Measurements from ENCODE around the gene ABCC5. TPM values are rescaled to one million over a fixed set of nuclear protein-coding genes. Genes with fewer than 3 reads are reported as not detected.

ABCC5 gene
- 10 to 100 TPM in 3 of 4 donors, 1 to 10 TPM in 1; 9.2 to 64.6 (median 13.0) TPM for polyA plus RNA-seq
- long read RNA-seq, donor 1, result 0 reads
- long read RNA-seq, donor 2, result 0 reads
- long read RNA-seq, donor 3, full-length matches to known transcripts, result 1 of 1 reads
- long read RNA-seq, donor 3, partial matches to known transcripts, result 0 of 1 reads
- long read RNA-seq, donor 3, other reads (novel, unspliced or antisense), result 0 of 1 reads
- long read RNA-seq, donor 4, result 0 reads
- long read RNA-seq, donor 5, result 0 reads
- long read RNA-seq, donor 6, result 0 reads
- long read RNA-seq, donor 7, result 0 reads
- long read RNA-seq, donor 8, result 0 reads
- long read RNA-seq, donor 9, full-length matches to known transcripts, result 1 of 1 reads
- long read RNA-seq, donor 9, partial matches to known transcripts, result 0 of 1 reads
- long read RNA-seq, donor 9, other reads (novel, unspliced or antisense), result 0 of 1 reads
- long read RNA-seq, donor 10, full-length matches to known transcripts, result 5 of 5 reads
- long read RNA-seq, donor 10, partial matches to known transcripts, result 0 of 5 reads
- long read RNA-seq, donor 10, other reads (novel, unspliced or antisense), result 0 of 5 reads

DNA sequence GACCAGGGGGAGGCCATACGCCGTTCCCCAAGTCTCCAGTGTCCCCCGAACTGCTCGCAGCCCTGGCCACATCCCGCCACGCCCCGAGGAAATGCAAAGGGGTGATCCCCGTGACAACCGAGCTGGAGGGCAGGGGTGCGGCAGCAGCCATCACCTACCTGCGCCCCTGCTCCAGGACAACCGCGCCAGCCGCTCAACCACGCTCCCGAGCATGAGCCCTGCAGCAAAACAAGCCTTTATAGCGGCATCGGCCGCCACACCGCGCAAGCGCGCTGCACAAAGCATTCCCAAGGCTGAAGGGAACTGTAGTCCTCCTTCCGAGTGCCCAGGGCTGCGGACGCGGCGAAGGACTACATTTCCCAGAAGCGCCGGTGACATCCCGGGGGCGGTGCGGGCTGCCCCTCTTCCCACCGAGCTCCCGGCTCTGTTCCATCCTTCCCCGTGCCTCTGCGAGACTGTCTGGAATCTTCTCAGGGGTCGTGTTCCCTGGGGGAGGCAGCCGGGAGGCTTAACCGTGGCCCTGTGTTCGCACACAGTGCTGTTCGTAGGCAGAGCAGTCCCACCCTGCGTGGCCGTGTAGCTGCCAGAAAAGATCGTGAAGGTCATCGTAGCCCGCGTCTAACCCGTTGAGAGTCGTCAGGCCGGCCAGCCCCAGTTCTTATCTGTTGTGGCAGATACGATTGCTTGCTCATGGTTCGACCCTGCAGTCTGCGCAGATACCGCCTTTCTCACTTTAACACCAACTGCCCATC is at the start of gene ABCC5:
TSS of gene ABCC5 (minus strand) at position 213 of the 752 bp plus-strand sequence. CDS start 3,492 bp downstream, outside the sequence.
- Histone ChIP-seq H3K27ac (ENCODE audit: low read depth in 1 of 3, low read length in 2 of 3) (peak within 1 kb of the TSS in 2 of 3 donors; percentile 73 to 81), H3K36me3 (ENCODE audit: control insufficient read depth in 3 of 3, insufficient read depth in 2 of 3, low read depth in 1 of 3, low read length in 3 of 3) (peaks cover 0 to 3% (median 0%) of the 10 kb centered on the region in 3 donors), H3K4me1 (ENCODE audit: control insufficient read depth in 3 of 3, insufficient read depth in 2 of 3, low read depth in 1 of 3, low read length in 2 of 3) (no peaks in the 10 kb centered on the region), H3K27me3 (ENCODE audit: control insufficient read depth in 3 of 3, insufficient read depth in 3 of 3, low read length in 3 of 3) (peaks cover 0 to 3% (median 0%) of the 10 kb centered on the region in 3 donors), H3K4me3 (ENCODE audit: low read depth in 1 of 3, low read length in 3 of 3) (peak within 1 kb of the TSS; percentile 59 to 100 (median 65)), H3K9me3 (ENCODE audit: control insufficient read depth in 2 of 2, insufficient read depth in 1 of 2, low read depth in 1 of 2, low read length in 1 of 2) (no peaks in the 10 kb centered on the region)
- 0 to 1% (median 1%) methylated on average over 54 to 55 of the region's 55 CpGs for WGBS, 3 donors
- FAIRE-seq (no peak), DNase-seq (peak; percentile 94 to 95)

DNA sequence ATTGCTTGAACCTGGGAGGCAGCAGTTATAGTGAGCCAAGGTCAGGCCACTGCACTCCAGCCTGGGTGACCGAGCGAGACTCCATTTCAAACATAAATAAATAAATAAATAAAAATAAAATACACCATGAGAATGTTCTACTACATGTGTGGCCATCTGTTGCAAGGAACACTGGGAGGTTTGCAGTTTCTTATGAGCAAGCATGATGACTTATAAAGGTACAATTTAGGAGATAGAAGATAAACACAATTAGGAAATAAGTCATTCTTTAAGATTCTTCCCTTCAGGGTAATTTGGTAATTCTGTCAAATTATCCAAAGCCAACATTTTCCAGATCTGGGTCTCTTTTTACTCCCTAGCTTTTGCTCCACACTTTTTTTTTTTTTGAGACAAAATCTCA is 48.5 kb upstream of the ABCC5 start:
- Histone ChIP-seq H3K9me3 (ENCODE audit: control insufficient read depth in 2 of 2, insufficient read depth in 1 of 2, low read depth in 1 of 2, low read length in 1 of 2) (peaks cover 0 to 2% of the 10 kb centered on the region in 2 donors), H3K4me3 (ENCODE audit: low read depth in 1 of 3, low read length in 3 of 3) (no peak overlapping the region), H3K36me3 (ENCODE audit: control insufficient read depth in 3 of 3, insufficient read depth in 2 of 3, low read depth in 1 of 3, low read length in 3 of 3) (no peaks in the 10 kb centered on the region), H3K27ac (ENCODE audit: low read depth in 1 of 3, low read length in 2 of 3) (no peak overlapping the region), H3K27me3 (ENCODE audit: control insufficient read depth in 3 of 3, insufficient read depth in 3 of 3, low read length in 3 of 3) (no peaks in the 10 kb centered on the region), H3K4me1 (ENCODE audit: control insufficient read depth in 3 of 3, insufficient read depth in 2 of 3, low read depth in 1 of 3, low read length in 2 of 3) (no peaks in the 10 kb centered on the region)
- WGBS, 3 donors, result 77 to 95% (median 78%) methylated on average over 2 of the region's 2 CpGs
- FAIRE-seq, result no peak
- DNase-seq, result no peak

DNA sequence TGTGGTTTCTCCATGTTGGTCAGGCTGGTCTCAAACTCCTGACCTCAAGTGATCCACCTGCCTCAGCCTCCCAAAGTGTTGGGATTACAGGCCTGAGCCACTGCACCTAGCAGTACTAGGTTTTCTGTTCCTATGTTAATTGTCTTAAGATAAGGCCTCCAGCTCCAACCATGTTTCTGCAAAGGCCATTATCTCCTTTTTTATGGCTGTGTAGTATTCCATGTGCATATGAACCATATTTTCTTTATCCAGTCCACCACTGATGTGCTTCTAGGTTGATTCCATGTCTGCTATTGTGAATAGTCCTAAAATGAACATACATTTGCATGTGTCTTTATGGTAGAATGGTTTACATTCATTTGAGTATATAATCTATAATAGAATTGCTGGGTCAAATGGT is 45.0 kb upstream of the ABCC5 start:
- no peak overlapping the region for H3K4me3 ChIP-seq (ENCODE audit: low read depth in 1 of 3, low read length in 3 of 3)
- H3K27ac ChIP-seq (ENCODE audit: low read depth in 1 of 3, low read length in 2 of 3), result no peak overlapping the region
- DNase-seq, result no peak
- FAIRE-seq, result no peak
- no peaks in the 10 kb centered on the region for H3K4me1 ChIP-seq (ENCODE audit: control insufficient read depth in 3 of 3, insufficient read depth in 2 of 3, low read depth in 1 of 3, low read length in 2 of 3)
- H3K36me3 ChIP-seq (ENCODE audit: control insufficient read depth in 3 of 3, insufficient read depth in 2 of 3, low read depth in 1 of 3, low read length in 3 of 3), result no peaks in the 10 kb centered on the region
- H3K9me3 ChIP-seq (ENCODE audit: control insufficient read depth in 2 of 2, insufficient read depth in 1 of 2, low read depth in 1 of 2, low read length in 1 of 2), result no peaks in the 10 kb centered on the region
- H3K27me3 ChIP-seq (ENCODE audit: control insufficient read depth in 3 of 3, insufficient read depth in 3 of 3, low read length in 3 of 3), result no peaks in the 10 kb centered on the region

DNA sequence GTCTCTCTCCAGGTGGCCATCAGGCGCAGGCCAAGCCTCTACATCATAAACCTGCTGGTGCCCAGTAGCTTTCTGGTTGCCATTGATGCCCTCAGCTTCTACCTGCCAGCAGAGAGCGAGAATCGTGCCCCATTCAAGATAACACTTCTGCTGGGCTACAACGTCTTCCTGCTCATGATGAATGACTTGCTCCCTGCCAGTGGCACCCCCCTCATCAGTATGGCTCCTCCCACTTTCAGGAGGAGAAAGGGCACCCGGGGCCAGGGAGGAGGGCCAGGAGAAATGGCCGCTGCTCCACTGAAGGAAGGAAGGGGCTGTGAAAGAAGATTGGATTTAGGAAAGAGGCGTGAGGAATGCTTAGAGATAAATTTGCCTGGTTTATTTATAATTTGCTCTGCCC is 41.7 kb upstream of the ABCC5 start:
- FAIRE-seq (no peak), DNase-seq (no peak)
- Histone ChIP-seq H3K4me3 (ENCODE audit: low read depth in 1 of 3, low read length in 3 of 3) (no peak overlapping the region), H3K27me3 (ENCODE audit: control insufficient read depth in 3 of 3, insufficient read depth in 3 of 3, low read length in 3 of 3) (peaks cover 0 to 4% (median 0%) of the 10 kb centered on the region in 3 donors), H3K9me3 (ENCODE audit: control insufficient read depth in 2 of 2, insufficient read depth in 1 of 2, low read depth in 1 of 2, low read length in 1 of 2) (no peaks in the 10 kb centered on the region), H3K36me3 (ENCODE audit: control insufficient read depth in 3 of 3, insufficient read depth in 2 of 3, low read depth in 1 of 3, low read length in 3 of 3) (no peaks in the 10 kb centered on the region), H3K27ac (ENCODE audit: low read depth in 1 of 3, low read length in 2 of 3) (no peak overlapping the region), H3K4me1 (ENCODE audit: control insufficient read depth in 3 of 3, insufficient read depth in 2 of 3, low read depth in 1 of 3, low read length in 2 of 3) (no peaks in the 10 kb centered on the region)
- WGBS, 3 donors, result 46 to 51% (median 47%) methylated on average over 7 of the region's 7 CpGs

DNA sequence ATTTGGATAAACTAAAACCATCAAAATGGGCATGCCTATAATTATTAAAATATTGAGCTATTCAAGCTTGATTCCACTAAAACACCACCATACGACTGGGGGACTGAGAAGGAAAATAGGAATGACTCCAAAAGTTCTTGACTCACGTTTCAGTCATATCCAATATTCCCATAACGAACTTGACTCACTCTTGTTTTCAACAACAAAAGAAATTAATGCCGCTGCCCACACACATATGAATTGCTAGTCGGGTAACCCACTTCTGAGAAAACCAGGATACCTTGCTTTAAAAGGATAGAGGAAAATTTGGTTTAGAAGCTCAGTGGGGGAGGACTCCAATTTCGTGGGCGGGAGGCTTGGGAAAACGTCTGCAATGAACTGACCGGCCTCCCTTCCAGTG is 40.3 kb upstream of the ABCC5 start:
- no peak for FAIRE-seq
- peaks cover 0 to 5% (median 0%) of the 10 kb centered on the region in 3 donors for H3K27me3 ChIP-seq (ENCODE audit: control insufficient read depth in 3 of 3, insufficient read depth in 3 of 3, low read length in 3 of 3)
- no peaks in the 10 kb centered on the region for H3K4me1 ChIP-seq (ENCODE audit: control insufficient read depth in 3 of 3, insufficient read depth in 2 of 3, low read depth in 1 of 3, low read length in 2 of 3)
- WGBS, 3 donors, result 70 to 73% (median 71%) methylated on average over 9 of the region's 9 CpGs
- H3K9me3 ChIP-seq (ENCODE audit: control insufficient read depth in 2 of 2, insufficient read depth in 1 of 2, low read depth in 1 of 2, low read length in 1 of 2), result no peaks in the 10 kb centered on the region
- no peak overlapping the region for H3K4me3 ChIP-seq (ENCODE audit: low read depth in 1 of 3, low read length in 3 of 3)
- no peak for DNase-seq
- H3K36me3 ChIP-seq (ENCODE audit: control insufficient read depth in 3 of 3, insufficient read depth in 2 of 3, low read depth in 1 of 3, low read length in 3 of 3), result no peaks in the 10 kb centered on the region
- H3K27ac ChIP-seq (ENCODE audit: low read depth in 1 of 3, low read length in 2 of 3), result no peak overlapping the region

DNA sequence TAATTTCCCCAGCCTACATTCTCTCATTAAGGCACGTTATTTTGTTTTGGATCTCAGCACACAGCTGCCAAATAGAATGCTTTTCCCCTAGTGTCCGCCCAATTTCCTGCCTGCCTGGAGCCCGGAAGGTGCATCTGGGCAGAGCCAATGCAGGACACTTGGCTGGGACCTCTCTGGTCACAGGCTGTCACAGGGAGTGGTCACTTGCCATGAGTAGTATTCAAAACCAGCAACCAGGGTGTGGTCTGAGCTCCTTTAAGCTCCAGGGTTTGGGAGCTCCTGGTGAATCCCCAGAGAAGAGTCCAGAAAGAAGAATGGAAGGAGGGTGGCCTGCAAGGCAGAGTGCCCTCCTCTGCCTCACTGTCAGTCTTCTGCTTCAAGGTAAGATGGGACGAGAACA is 35.1 kb upstream of the ABCC5 start, which contains the start of gene HTR3C:
TSS of gene HTR3C (plus strand) at position 281 of the 400 bp plus-strand sequence. CDS start at position 315, 34 bp downstream.
- no peak within 1 kb of the TSS for H3K27ac ChIP-seq (ENCODE audit: low read depth in 1 of 3, low read length in 2 of 3)
- no peaks in the 10 kb centered on the region for H3K36me3 ChIP-seq (ENCODE audit: control insufficient read depth in 3 of 3, insufficient read depth in 2 of 3, low read depth in 1 of 3, low read length in 3 of 3)
- H3K4me1 ChIP-seq (ENCODE audit: control insufficient read depth in 3 of 3, insufficient read depth in 2 of 3, low read depth in 1 of 3, low read length in 2 of 3), result no peaks in the 10 kb centered on the region
- no peak within 1 kb of the TSS for H3K4me3 ChIP-seq (ENCODE audit: low read depth in 1 of 3, low read length in 3 of 3)
- FAIRE-seq, result no peak
- DNase-seq, result no peak
- WGBS, 3 donors, result 59 to 73% (median 68%) methylated on average over 4 of the region's 4 CpGs
- no peaks in the 10 kb centered on the region for H3K9me3 ChIP-seq (ENCODE audit: control insufficient read depth in 2 of 2, insufficient read depth in 1 of 2, low read depth in 1 of 2, low read length in 1 of 2)
- H3K27me3 ChIP-seq (ENCODE audit: control insufficient read depth in 3 of 3, insufficient read depth in 3 of 3, low read length in 3 of 3), result peaks cover 0 to 5% (median 0%) of the 10 kb centered on the region in 3 donors

DNA sequence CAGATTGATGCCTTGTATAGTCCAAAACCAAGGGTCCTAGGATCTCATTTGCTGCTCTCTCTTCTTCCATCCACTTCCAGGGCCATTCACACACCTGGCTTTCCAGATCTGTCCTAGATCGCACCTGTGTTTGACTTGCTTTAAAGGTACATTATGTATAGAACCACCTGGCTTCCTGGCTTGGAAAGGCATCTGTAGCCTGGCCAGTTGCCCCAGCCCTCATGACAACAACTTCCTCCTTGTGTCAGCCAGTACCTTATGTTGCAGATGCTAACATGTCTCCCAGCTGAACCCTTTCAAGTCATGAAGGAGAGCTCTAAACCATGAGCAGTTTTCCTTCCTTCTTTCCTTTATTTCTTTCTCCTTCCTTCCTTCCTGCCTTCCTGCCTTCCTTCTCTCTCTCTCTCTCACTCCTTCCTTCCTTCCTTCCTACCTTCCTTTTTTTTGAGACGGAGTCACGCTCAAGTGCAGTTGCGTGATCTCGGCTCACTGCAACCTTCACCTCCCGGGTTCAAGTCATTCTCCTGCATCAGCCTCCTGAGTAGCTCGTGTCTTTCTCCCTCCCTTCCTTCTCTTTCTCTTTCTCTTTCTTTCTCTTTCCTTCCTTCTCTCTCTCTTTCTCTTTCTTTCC is 32.6 kb upstream of the ABCC5 start:
- Histone ChIP-seq H3K27ac (ENCODE audit: low read depth in 1 of 3, low read length in 2 of 3) (no peak overlapping the region), H3K4me1 (ENCODE audit: control insufficient read depth in 3 of 3, insufficient read depth in 2 of 3, low read depth in 1 of 3, low read length in 2 of 3) (no peaks in the 10 kb centered on the region), H3K9me3 (ENCODE audit: control insufficient read depth in 2 of 2, insufficient read depth in 1 of 2, low read depth in 1 of 2, low read length in 1 of 2) (no peaks in the 10 kb centered on the region), H3K4me3 (ENCODE audit: low read depth in 1 of 3, low read length in 3 of 3) (no peak overlapping the region), H3K36me3 (ENCODE audit: control insufficient read depth in 3 of 3, insufficient read depth in 2 of 3, low read depth in 1 of 3, low read length in 3 of 3) (no peaks in the 10 kb centered on the region), H3K27me3 (ENCODE audit: control insufficient read depth in 3 of 3, insufficient read depth in 3 of 3, low read length in 3 of 3) (peaks cover 0 to 5% (median 0%) of the 10 kb centered on the region in 3 donors)
- WGBS, 3 donors, result 75 to 78% (median 76%) methylated on average over 7 of the region's 7 CpGs
- DNase-seq (peak in 1 of 2 donors; percentile 5), FAIRE-seq (no peak)

DNA sequence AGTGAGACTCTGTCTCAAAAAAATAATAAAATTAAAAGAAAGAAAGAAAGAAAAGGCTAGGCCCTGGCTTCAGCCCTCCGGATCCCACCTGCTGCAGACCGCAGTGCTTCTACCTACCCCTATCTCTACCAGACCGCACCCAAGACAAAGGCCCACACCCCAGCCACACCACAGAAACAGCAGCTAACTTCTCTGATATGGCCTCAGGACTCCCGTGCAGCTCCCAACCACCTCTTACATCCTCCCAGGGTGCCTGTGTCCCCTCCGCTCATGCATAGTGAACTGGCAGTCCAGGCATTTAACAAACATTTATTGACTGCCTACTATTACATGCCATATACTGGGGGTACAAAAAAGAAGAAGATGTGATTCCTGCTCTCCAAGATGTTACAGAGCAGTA is 28.3 kb upstream of the ABCC5 start:
- no peak overlapping the region for H3K27ac ChIP-seq (ENCODE audit: low read depth in 1 of 3, low read length in 2 of 3)
- H3K27me3 ChIP-seq (ENCODE audit: control insufficient read depth in 3 of 3, insufficient read depth in 3 of 3, low read length in 3 of 3), result no peaks in the 10 kb centered on the region
- no peaks in the 10 kb centered on the region for H3K9me3 ChIP-seq (ENCODE audit: control insufficient read depth in 2 of 2, insufficient read depth in 1 of 2, low read depth in 1 of 2, low read length in 1 of 2)
- 78 to 92% (median 81%) methylated on average over 5 of the region's 5 CpGs for WGBS, 3 donors
- no peaks in the 10 kb centered on the region for H3K36me3 ChIP-seq (ENCODE audit: control insufficient read depth in 3 of 3, insufficient read depth in 2 of 3, low read depth in 1 of 3, low read length in 3 of 3)
- FAIRE-seq, result no peak
- no peaks in the 10 kb centered on the region for H3K4me1 ChIP-seq (ENCODE audit: control insufficient read depth in 3 of 3, insufficient read depth in 2 of 3, low read depth in 1 of 3, low read length in 2 of 3)
- no peak overlapping the region for H3K4me3 ChIP-seq (ENCODE audit: low read depth in 1 of 3, low read length in 3 of 3)
- no peak for DNase-seq
